ENCODE data around the gene OXLD1. TPM values are rescaled to one million over a fixed set of nuclear protein-coding genes. Genes with fewer than 3 reads are reported as not detected.

The OXLD1 gene
- total RNA-seq, 1 experiment from 2014 or later, result 46.7 TPM

GRCh38 chr17:81635431-81635830 lies 31.0 kb downstream of the OXLD1 start:
- Histone ChIP-seq H3K36me3 (ENCODE audit: low read depth, low read length) (peaks cover 4% of the 10 kb centered on the region; the same call in 1 of the 2 replicates), H3K4me2 (ENCODE audit: low read length) (peak overlapping the region; percentile 95), H3K9ac (ENCODE audit: low read length) (peak overlapping the region; percentile 99), H3K9me3 (ENCODE audit: low read length) (no peaks in the 10 kb centered on the region), H3F3A (ENCODE audit: low read length, unreplicated experiment) (no peaks in the 10 kb centered on the region), H3K4me3 (ENCODE audit: low read length) (peak overlapping the region; percentile 100), H3K4me1 (ENCODE audit: insufficient read depth, low read length) (peaks cover 10% of the 10 kb centered on the region), H3K27me3 (ENCODE audit: low read length) (no peaks in the 10 kb centered on the region), H3K27ac (ENCODE audit: low read length) (peak overlapping the region; percentile 89), H3K79me2 (ENCODE audit: low read length) (peaks cover 62% of the 10 kb centered on the region), H4K20me1 (ENCODE audit: low read length) (peaks cover 35% of the 10 kb centered on the region), H2AFZ (ENCODE audit: low read length) (no peak overlapping the region), H3K9me2 (replicated peaks; ENCODE audit: low read length) (no peaks in the 10 kb centered on the region)
- CTCF ChIA-PET, result no interaction called here
- intact Hi-C loops (cut with micrococcal nuclease), result no loop called here
- BruUV-seq (replicated peaks), result TSS peak; percentile 64
- POLR2A ChIA-PET (ENCODE audit: unreplicated experiment), result no interaction called here
- ATAC-seq (peak; percentile 8; the same call in 1 of the 2 replicates), DNase-seq (peak; percentile 37)
- TF ChIP-seq CTCF (conservative IDR thresholded peaks at IDR 0.05; ENCODE audit: low read depth, low read length) (0 out of 2 replicates have a peak, but pooled peaks have one; percentile 12), EZH2phosphoT487 (IDR thresholded peaks at IDR 0.05; ENCODE audit: borderline replicate concordance, low read length) (no peak)

- POLR2A ChIA-PET (ENCODE audit: unreplicated experiment), result no interaction called here
- H4K20me1 ChIP-seq (ENCODE audit: low read length), result peaks cover 41% of the 10 kb centered on the region
- intact Hi-C loops (cut with micrococcal nuclease), result no loop called here
Measured at GRCh38 chr17:81631482-81631881, 34.9 kb downstream of the OXLD1 start.

GRCh38 chr17:81630274-81630673 lies 36.1 kb downstream of the OXLD1 start:
- Histone ChIP-seq H4K20me1 (ENCODE audit: low read length) (peaks cover 33% of the 10 kb centered on the region), H3F3A (ENCODE audit: low read length, unreplicated experiment) (peaks cover 7% of the 10 kb centered on the region), H3K9me3 (ENCODE audit: low read length) (no peaks in the 10 kb centered on the region), H3K27ac (ENCODE audit: low read length) (no peak overlapping the region), H3K4me1 (ENCODE audit: insufficient read depth, low read length) (peaks cover 4% of the 10 kb centered on the region), H3K9ac (ENCODE audit: low read length) (no peak overlapping the region), H3K9me2 (replicated peaks; ENCODE audit: low read length) (no peaks in the 10 kb centered on the region), H2AFZ (ENCODE audit: low read length) (no peak overlapping the region), H3K4me2 (ENCODE audit: low read length) (no peak overlapping the region), H3K36me3 (ENCODE audit: low read depth, low read length) (peaks cover 40% of the 10 kb centered on the region), H3K79me2 (ENCODE audit: low read length) (peaks cover 70% of the 10 kb centered on the region), H3K4me3 (ENCODE audit: low read length) (no peak overlapping the region), H3K27me3 (ENCODE audit: low read length) (no peaks in the 10 kb centered on the region)
- ChIA-PET POLR2A (ENCODE audit: unreplicated experiment) (no interaction called here), CTCF (no interaction called here)
- BruUV-seq (replicated peaks), result no TSS peak
- no peak for DNase-seq
- TF ChIP-seq EZH2phosphoT487 (IDR thresholded peaks at IDR 0.05; ENCODE audit: borderline replicate concordance, low read length) (no peak), EZH2 (IDR thresholded peaks at IDR 0.05; ENCODE audit: low read length, unreplicated experiment) (no peak), CTCF (conservative IDR thresholded peaks at IDR 0.05; ENCODE audit: low read depth, low read length) (no peak)
- intact Hi-C loops (cut with micrococcal nuclease), result no loop called here
- no peak for ATAC-seq

More at GRCh38 chr17:81631482-81631881, 34.9 kb downstream of the OXLD1 start:
- no peak for ATAC-seq
- DNase-seq, result no peak
- Histone ChIP-seq H2AFZ (ENCODE audit: low read length) (no peak overlapping the region), H3K9me3 (ENCODE audit: low read length) (no peaks in the 10 kb centered on the region), H3K4me1 (ENCODE audit: insufficient read depth, low read length) (peaks cover 10% of the 10 kb centered on the region), H3K9me2 (replicated peaks; ENCODE audit: low read length) (no peaks in the 10 kb centered on the region), H3F3A (ENCODE audit: low read length, unreplicated experiment) (peaks cover 7% of the 10 kb centered on the region), H3K27me3 (ENCODE audit: low read length) (no peaks in the 10 kb centered on the region), H3K4me2 (ENCODE audit: low read length) (no peak overlapping the region), H3K27ac (ENCODE audit: low read length) (no peak overlapping the region), H3K9ac (ENCODE audit: low read length) (no peak overlapping the region), H3K36me3 (ENCODE audit: low read depth, low read length) (peaks cover 31% of the 10 kb centered on the region), H3K79me2 (ENCODE audit: low read length) (peaks cover 74% of the 10 kb centered on the region), H3K4me3 (ENCODE audit: low read length) (no peak overlapping the region)
- CTCF ChIA-PET, result no interaction called here
- TF ChIP-seq EZH2phosphoT487 (IDR thresholded peaks at IDR 0.05; ENCODE audit: borderline replicate concordance, low read length), result no peak
- no peak for TF ChIP-seq CTCF (conservative IDR thresholded peaks at IDR 0.05; ENCODE audit: low read depth, low read length)
- no peak for TF ChIP-seq EZH2 (IDR thresholded peaks at IDR 0.05; ENCODE audit: low read length, unreplicated experiment)
- no TSS peak for BruUV-seq (replicated peaks)

Measured in PC-3 (cell line).